Adrenal gland (tissue), 12 donors: ENCODE results near the gene TGFA. TPM values are rescaled to one million over a fixed set of nuclear protein-coding genes. Genes with fewer than 3 reads are reported as not detected.

Experiments
- DNase-seq, 7 donors: peaks; one replicate each; pipeline ENCODE4 v3.0.0-alpha.2; 2019 to 2020
- H3K27ac ChIP-seq, 5 donors: fragments of 200-600 bp; sonication (generic) in 4 of 5; 1 replicate in 3 of 5; 2 replicates in 2 of 5; pipeline versions ENCODE4 v1.5.1 to v1.8.0; 2016 to 2020; ENCODE audit warnings: mild to moderate bottlenecking in 1 of 5
- H3K27me3 ChIP-seq: fragments of 200-600 bp; 2 replicates; pipeline ENCODE4 v1.8.0; 2021
- H3K36me3 ChIP-seq, 2 donors: fragments of 200-600 bp; replicated peaks in 1 of 2; 1 replicate in 1 of 2; 2 replicates in 1 of 2; pipeline versions ENCODE4 v1.5.1 to v1.8.0; 2018 to 2022
- H3K4me1 ChIP-seq, 2 donors: fragments of 200-600 bp; replicated peaks in 1 of 2; 1 replicate in 1 of 2; 2 replicates in 1 of 2; pipeline versions ENCODE4 v1.5.1 to v1.8.0; 2018 to 2021
- H3K4me3 ChIP-seq, 4 donors: fragments of 200-600 bp; sonication (generic) in 3 of 4; one replicate each; pipeline ENCODE4 v1.5.1; 2016 to 2018
- H3K9me3 ChIP-seq, 3 donors: fragments of 200-600 bp; sonication (generic) in 1 of 3; replicated peaks in 1 of 3; 1 replicate in 2 of 3; 2 replicates in 1 of 3; pipeline versions ENCODE4 v1.5.1 to v1.8.0; 2016 to 2021
- POLR2A ChIP-seq, 2 donors: fragments of 450-650 bp; IDR thresholded peaks; one replicate each; pipeline ENCODE4 v1.6.1; 2017; ENCODE audit warnings: antibody characterized with exemption in 2 of 2, mild to moderate bottlenecking in 2 of 2, moderate library complexity in 1 of 2
- WGBS, 4 donors: extraction: QIAGEN DNeasy Blood & Tissue Kit in 2 of 4; methylation state at CpG; one replicate each; pipeline versions ENCODE4 v1.1.5 to v1.1.7; 2013 to 2017; 5-methylcytosine and 5-hydroxymethylcytosine counted together
- intact Hi-C, 2 donors: fragments of 100-400 bp; cut with DNase I; formaldehyde crosslinking; loops; one replicate each; pipeline versions ENCODE4 v1.14.1 to v1.15.0; 2022 to 2023
- polyA plus RNA-seq, 3 donors: library from polyadenylated mRNA; stranded (reverse); fragments of 200-250 nt in 2 of 3; fragments of 350-450 nt in 1 of 3; fragmentation: Illumina TruSeq in 1 of 3; extraction: RNeasy Lipid Tissue Mini Kit (QIAGEN cat#74804) in 1 of 3; gene quantifications; one replicate each; pipeline ENCODE4 v1.2.3, GENCODE V29; 2013 to 2014
- total RNA-seq, 9 donors: library from RNA; depleted of rRNA in 4 of 9; stranded (reverse); fragments of >200 nt in 4 of 9; fragments of 120-200 nt in 1 of 9; fragmentation: NEBNext Ultra II Directional in 1 of 9; extraction: Animal tissue kit (Norgen Biotek cat#: 25700) in 1 of 9; gene quantifications; one replicate each; pipeline versions ENCODE4 v1.1.0 to v1.2.4, GENCODE V29; 2013 to 2023
- TF ChIP-seq, protein P1 (sequence below), 6 experiments: fragments of 450-650 bp in 4 of 6; fragments of 200-600 bp in 2 of 6; sonication (generic) in 1 of 6; IDR thresholded peaks; 1 replicate in 5 of 6; 2 replicates in 1 of 6; pipeline versions ENCODE4 v1.5.1 to v1.8.0; 2016 to 2021; ENCODE audit warnings: antibody characterized with exemption in 6 of 6, mild to moderate bottlenecking in 2 of 6, moderate library complexity in 1 of 6
- donor health status: healthy with polysubstance abuse.
- donor health status: Bipolar disorder and iron deficiency.
- donor health status: DM: yes; HTN: yes; CAD: no.
- donor health status: DM: no; HTN: no; CAD: no.
- donor health status: DM: no; HTN: no; CAD: no.
- donor health status: DM: yes; HTN: yes; CAD: no.

Gene TGFA
- total and polyA plus RNA-seq, 12 donors = 0.11 to 8.2 (median 0.75) TPM

DNA sequence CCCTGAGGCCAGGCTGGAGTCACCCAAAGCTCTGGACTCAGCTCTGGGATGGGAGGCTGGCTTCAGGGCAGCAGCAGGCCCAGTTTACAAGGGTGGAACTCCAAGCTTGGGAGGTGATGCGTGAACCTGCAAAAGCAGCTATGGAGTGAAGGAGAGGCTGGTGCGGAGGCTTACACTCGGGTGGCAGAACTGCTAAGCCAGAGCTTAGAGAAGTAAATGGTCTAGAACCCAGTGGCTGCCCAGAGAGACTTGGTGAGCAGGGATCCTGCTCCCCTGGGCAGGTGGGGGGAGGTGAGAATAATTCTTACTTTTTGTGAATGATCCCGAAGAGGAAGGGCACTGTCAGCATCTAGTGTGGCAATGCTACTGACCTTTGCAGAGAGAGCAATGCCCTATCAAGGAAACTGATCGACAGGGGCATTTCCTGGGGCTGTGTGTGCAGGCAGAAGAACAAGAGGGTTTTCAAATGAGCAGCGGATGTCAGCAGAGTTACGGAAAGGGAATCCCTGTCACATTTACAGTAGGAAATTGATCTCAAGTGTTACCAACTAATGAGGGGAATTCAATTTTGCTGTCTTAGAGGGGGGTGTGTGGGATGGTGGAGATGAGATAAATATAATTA, 80.4 kb downstream of the TGFA start:
- Histone ChIP-seq H3K27ac (no peak overlapping the region), H3K4me3 (no peak overlapping the region), H3K4me1 (no peaks in the 10 kb centered on the region), H3K36me3 (no peaks in the 10 kb centered on the region), H3K27me3 (peaks cover 7% of the 10 kb centered on the region), H3K9me3 (no peaks in the 10 kb centered on the region)
- intact Hi-C loops = no loop called here
- TF ChIP-seq, protein P1, sequence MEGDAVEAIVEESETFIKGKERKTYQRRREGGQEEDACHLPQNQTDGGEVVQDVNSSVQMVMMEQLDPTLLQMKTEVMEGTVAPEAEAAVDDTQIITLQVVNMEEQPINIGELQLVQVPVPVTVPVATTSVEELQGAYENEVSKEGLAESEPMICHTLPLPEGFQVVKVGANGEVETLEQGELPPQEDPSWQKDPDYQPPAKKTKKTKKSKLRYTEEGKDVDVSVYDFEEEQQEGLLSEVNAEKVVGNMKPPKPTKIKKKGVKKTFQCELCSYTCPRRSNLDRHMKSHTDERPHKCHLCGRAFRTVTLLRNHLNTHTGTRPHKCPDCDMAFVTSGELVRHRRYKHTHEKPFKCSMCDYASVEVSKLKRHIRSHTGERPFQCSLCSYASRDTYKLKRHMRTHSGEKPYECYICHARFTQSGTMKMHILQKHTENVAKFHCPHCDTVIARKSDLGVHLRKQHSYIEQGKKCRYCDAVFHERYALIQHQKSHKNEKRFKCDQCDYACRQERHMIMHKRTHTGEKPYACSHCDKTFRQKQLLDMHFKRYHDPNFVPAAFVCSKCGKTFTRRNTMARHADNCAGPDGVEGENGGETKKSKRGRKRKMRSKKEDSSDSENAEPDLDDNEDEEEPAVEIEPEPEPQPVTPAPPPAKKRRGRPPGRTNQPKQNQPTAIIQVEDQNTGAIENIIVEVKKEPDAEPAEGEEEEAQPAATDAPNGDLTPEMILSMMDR (IDR thresholded peaks at IDR 0.05) = no peak
- no peak for TF ChIP-seq POLR2A (IDR thresholded peaks at IDR 0.05)
- DNase-seq = no peak
- WGBS, 4 donors = 64 to 74% (median 68%) methylated on average over 6 to 7 of the region's 7 CpGs

DNA sequence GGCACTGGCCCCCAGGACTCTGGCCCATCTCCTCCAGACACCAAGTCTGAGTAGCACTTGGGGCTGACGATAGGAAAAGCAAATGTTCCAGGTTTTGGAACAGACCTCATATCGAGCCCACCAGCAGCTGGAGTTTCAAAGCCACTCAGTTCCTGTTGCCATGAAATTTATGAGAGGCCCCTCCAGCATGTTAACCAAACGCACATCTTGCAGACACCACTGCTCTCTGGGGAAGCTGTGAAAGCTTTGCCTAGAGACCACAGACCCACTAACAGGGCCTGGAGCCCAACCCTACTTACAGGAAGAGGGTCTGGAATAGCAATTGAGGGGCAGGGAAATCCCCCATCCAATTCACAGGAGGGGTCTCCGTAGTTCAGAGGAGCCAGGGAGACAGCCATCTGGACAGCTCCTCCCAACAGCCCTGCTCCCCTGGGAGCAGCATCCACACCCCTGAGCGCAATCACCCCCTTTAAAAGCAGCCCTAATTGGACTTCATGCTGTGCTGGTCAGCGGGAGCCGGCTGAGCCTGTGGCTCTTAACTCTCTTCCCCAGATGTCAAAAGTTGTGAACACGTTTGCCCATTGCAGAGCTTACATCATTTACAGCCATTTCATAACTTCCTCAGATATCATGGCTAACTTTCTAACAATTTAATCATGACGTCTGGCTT, 81.3 kb downstream of the TGFA start:
- no peak overlapping the region for H3K27ac ChIP-seq
- H3K4me3 ChIP-seq = no peak overlapping the region
- H3K4me1 ChIP-seq = no peaks in the 10 kb centered on the region
- no peak for DNase-seq
- H3K27me3 ChIP-seq = peaks cover 7% of the 10 kb centered on the region
- intact Hi-C loops = no loop called here
- WGBS, 4 donors = 42 to 60% (median 56%) methylated on average over 9 of the region's 9 CpGs
- no peaks in the 10 kb centered on the region for H3K36me3 ChIP-seq
- TF ChIP-seq, protein P1 (IDR thresholded peaks at IDR 0.05) = no peak
- TF ChIP-seq POLR2A (IDR thresholded peaks at IDR 0.05) = no peak
- no peaks in the 10 kb centered on the region for H3K9me3 ChIP-seq

DNA sequence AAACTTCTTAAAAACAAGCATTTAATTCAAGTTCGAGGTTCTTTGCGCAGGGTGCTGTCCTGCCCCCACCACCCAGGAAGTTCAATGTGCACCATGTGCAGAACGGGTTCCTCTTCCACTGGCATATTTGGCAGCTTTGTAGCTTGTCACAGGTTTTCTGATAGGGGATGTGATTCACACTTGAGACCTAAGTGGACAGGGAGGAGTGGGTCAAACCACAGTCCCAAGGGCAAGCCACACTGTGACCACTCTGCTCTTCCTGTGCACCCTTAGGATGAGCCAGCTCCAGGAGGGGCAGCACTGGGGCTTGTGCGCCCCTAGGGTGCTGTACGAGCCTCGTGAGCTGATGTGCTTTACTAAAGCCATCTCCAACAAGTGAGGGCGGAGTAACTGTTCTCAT, 82.5 kb downstream of the TGFA start:
- Histone ChIP-seq H3K36me3 (no peaks in the 10 kb centered on the region), H3K27me3 (peaks cover 7% of the 10 kb centered on the region), H3K9me3 (no peaks in the 10 kb centered on the region), H3K4me3 (no peak overlapping the region), H3K4me1 (no peaks in the 10 kb centered on the region), H3K27ac (no peak overlapping the region)
- TF ChIP-seq POLR2A (IDR thresholded peaks at IDR 0.05) = no peak
- TF ChIP-seq, protein P1 (IDR thresholded peaks at IDR 0.05) = no peak
- peak in 4 of 7 donors; percentile 15 to 35 (median 25) for DNase-seq
- WGBS, 4 donors = 71 to 79% (median 75%) methylated on average over 3 to 7 of the region's 7 CpGs
- intact Hi-C loops = no loop called here

DNA sequence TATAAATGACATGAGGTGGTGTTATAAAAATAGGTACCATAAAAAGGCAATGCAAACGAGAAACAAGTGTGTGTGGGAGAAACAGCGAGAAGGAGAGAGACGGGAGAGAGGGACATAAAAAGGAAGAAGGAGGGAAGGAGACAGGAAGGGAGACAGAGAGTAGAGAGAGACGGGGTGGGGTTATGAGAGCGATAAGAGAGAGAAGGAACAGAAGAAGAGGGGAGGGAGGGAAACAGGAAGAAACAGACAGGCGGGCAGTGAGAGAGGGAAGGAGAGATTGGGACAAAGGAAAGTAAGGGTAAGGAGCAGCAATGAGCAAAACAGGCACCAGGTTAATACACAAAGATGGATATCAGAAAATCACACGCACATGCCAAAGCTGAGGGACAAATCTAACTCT, 83.7 kb downstream of the TGFA start:
- Histone ChIP-seq H3K4me1 (no peaks in the 10 kb centered on the region), H3K27me3 (no peaks in the 10 kb centered on the region), H3K9me3 (no peaks in the 10 kb centered on the region), H3K27ac (no peak overlapping the region), H3K4me3 (no peak overlapping the region), H3K36me3 (no peaks in the 10 kb centered on the region)
- 44 to 53% (median 49%) methylated on average over 7 of the region's 7 CpGs for WGBS, 4 donors
- TF ChIP-seq POLR2A (IDR thresholded peaks at IDR 0.05) = no peak
- TF ChIP-seq, protein P1 (IDR thresholded peaks at IDR 0.05) = no peak
- DNase-seq = no peak
- intact Hi-C loops = no loop called here
